Endodermal cell (in vitro differentiated cells): ENCODE results near the gene CRACR2B. TPM values are rescaled to one million over a fixed set of nuclear protein-coding genes. Genes with fewer than 3 reads are reported as not detected.

Experiments
- DNase-seq: peaks from one replicate; pipeline ENCODE4 v3.0.0-alpha.2; 2017
- H3K27ac ChIP-seq: 2 replicates; pipeline ENCODE4 v1.5.1; 2013; ENCODE audit warnings: mild to moderate bottlenecking, low read depth, low read length, moderate library complexity
- H3K27me3 ChIP-seq: 2 replicates; pipeline ENCODE4 v1.6.1; 2013; ENCODE audit warnings: mild to moderate bottlenecking, low read length, moderate library complexity; ENCODE audit not compliant: insufficient read depth, control insufficient read depth, poor library complexity, severe bottlenecking
- H3K36me3 ChIP-seq: 2 replicates; pipeline ENCODE4 v1.7.0; 2013; ENCODE audit warnings: mild to moderate bottlenecking, low read length, moderate library complexity; ENCODE audit not compliant: control insufficient read depth, insufficient read depth
- H3K4me1 ChIP-seq: one replicate; pipeline ENCODE4 v1.7.0; 2013; ENCODE audit warnings: low read length; ENCODE audit not compliant: control insufficient read depth, insufficient read depth
- H3K4me3 ChIP-seq: 2 replicates; pipeline ENCODE4 v1.5.1; 2013; ENCODE audit warnings: mild to moderate bottlenecking, low read length, moderate library complexity
- H3K9ac ChIP-seq: 2 replicates; pipeline ENCODE4 v1.6.1; 2013; ENCODE audit warnings: mild to moderate bottlenecking, low read length, moderate library complexity; ENCODE audit not compliant: poor library complexity, severe bottlenecking; ENCODE audit errors: extremely low read depth
- H3K9me3 ChIP-seq: 2 replicates; pipeline ENCODE4 v1.6.1; 2013; ENCODE audit warnings: mild to moderate bottlenecking, low read length, moderate library complexity; ENCODE audit not compliant: control insufficient read depth
- H3K27ac Mint-ChIP-seq: 2 replicates; pipeline ENCODE4 v1.8.0; 2020; ENCODE audit warnings: mixed read lengths
- H3K27me3 Mint-ChIP-seq: 2 replicates; pipeline ENCODE4 v1.8.0; 2021; ENCODE audit warnings: mild to moderate bottlenecking, mixed read lengths; ENCODE audit not compliant: insufficient read depth
- H3K36me3 Mint-ChIP-seq: 2 replicates; pipeline ENCODE4 v1.8.0; 2020; ENCODE audit warnings: low read depth, mixed read lengths
- H3K4me1 Mint-ChIP-seq: 2 replicates; pipeline ENCODE4 v1.8.0; 2020; ENCODE audit warnings: mixed read lengths
- H3K4me3 Mint-ChIP-seq: 2 replicates; pipeline ENCODE4 v1.8.0; 2020; ENCODE audit warnings: mild to moderate bottlenecking, moderate library complexity, mixed read lengths
- H3K9me3 Mint-ChIP-seq: 2 replicates; pipeline ENCODE4 v1.8.0; 2020; ENCODE audit warnings: mild to moderate bottlenecking, mixed read lengths
- CTCF ChIP-seq: fragments of 200-600 bp; sonication (generic); conservative IDR thresholded peaks from 2 replicates; pipeline ENCODE4 v1.5.0; 2021; ENCODE audit warnings: antibody characterized with exemption, mild to moderate bottlenecking
- WGBS, 2 experiments: methylation state at CpG; one replicate each; pipeline versions ENCODE4 v1.1.5 to v1.1.7; 2013; ENCODE audit warnings: missing lambda C conversion rate in 2 of 2, mixed read lengths in 1 of 2; ENCODE audit not compliant: insufficient coverage in 1 of 2, insufficient read length in 1 of 2; 5-methylcytosine and 5-hydroxymethylcytosine counted together
- total RNA-seq, 2 donors: library from RNA; stranded (reverse); fragmentation: NEBNext Ultra II Directional in 1 of 2; extraction: Animal tissue kit (Norgen Biotek cat#: 25700) in 1 of 2; gene quantifications; 2 replicates in 1 of 2; 3 replicates in 1 of 2; pipeline ENCODE4 v1.2.1, GENCODE V29; 2021

The CRACR2B gene
- total RNA-seq, 2 donors from 2014 or later = 22.3 to 28.1 TPM

DNA sequence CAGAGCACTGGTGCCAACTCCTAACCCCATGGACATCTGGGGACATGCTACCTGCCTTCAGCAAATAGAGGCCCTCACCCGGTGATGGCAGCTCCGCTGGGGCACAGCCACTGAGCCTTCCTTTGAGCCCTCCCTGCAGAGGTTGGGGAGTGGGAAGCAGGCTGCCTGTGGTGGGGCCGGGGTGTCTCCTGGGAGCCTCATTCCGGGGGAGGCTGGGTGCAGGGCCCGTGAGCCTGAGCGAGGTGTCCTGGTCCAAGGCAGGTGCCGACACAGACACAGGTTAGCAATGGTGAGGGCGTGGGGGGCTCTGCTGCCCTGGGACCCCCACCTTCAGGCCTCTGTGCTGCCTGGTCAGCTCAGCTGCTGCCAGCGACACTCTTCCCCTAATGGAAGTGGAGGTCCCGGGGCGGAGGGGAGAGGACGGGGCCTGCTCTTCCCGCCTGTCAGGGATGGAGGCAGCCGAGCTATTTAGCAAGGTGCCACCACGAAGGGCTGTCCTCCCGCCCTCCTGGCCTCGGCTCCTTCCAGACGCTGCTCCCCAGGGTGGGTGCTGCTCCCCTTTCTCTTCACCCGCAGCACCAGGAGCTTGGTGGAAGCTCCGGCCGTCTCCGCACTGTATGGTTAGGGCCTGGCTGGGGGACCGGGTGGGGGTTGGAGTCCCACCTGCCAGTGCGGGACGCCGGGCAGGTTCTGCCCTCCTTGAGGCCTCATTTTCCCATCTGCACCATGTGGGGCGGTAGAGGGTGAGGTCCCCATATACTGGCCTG is 26.1 kb downstream of the CRACR2B start:
- H3K36me3 ChIP-seq = no peaks in the 10 kb centered on the region
- H3K9ac ChIP-seq = no peak overlapping the region
- Mint-ChIP-seq H3K27ac (no peak overlapping the region), H3K36me3 (peaks cover 3% of the 10 kb centered on the region), H3K4me3 (no peak overlapping the region), H3K27me3 (peaks cover 2% of the 10 kb centered on the region), H3K9me3 (no peaks in the 10 kb centered on the region), H3K4me1 (peaks cover 3% of the 10 kb centered on the region)
- WGBS, 2 experiments = 93 to 97% methylated on average over 14 to 27 of the region's 27 CpGs
- no peak for DNase-seq
- H3K4me3 ChIP-seq = no peak overlapping the region
- no peaks in the 10 kb centered on the region for H3K27me3 ChIP-seq
- H3K9me3 ChIP-seq = no peaks in the 10 kb centered on the region
- no peak for TF ChIP-seq CTCF
- peaks cover 9% of the 10 kb centered on the region for H3K4me1 ChIP-seq
- H3K27ac ChIP-seq = peak overlapping the region; percentile 86

DNA sequence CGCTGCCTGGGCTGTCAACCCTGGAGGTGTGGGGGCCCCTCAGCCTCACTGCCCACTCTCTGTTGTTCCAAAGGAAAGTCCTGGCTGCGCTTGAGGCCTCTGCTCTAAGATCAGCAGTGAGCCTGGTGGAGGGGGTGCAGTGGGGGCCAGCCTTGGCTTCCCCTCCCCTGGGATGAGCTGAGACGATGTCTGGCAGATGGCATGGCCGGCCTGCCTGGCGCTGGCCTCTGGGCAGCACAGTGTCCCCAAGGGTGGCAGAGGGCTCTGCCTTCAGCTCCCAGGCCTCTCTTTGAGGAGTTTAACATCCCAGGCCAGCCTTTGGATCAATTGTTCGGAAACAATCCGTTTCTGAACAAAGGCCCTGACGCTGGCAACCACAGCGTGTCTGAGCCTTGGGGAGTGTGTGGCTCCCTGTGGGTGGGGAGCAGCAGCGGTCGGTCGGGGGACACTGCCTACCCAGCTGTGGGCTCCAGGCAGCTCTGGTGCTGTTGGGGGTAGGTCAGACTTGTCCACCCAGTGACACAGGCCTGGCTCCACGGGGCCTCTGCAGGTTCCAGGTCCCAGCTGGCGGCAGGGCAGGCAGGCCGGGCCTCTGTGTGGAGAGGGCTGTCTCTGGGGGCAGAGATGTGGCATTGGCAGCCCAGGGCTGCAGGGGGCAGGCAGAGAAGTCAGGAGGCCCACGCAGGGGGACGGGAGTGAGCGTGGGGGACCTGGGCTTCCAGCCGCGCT is 27.0 kb downstream of the CRACR2B start:
- WGBS, 2 experiments = 80 to 92% methylated on average over 11 to 20 of the region's 20 CpGs
- Histone ChIP-seq H3K9me3 (no peaks in the 10 kb centered on the region), H3K4me1 (peaks cover 6% of the 10 kb centered on the region), H3K4me3 (no peak overlapping the region), H3K27me3 (no peaks in the 10 kb centered on the region), H3K36me3 (no peaks in the 10 kb centered on the region), H3K9ac (no peak overlapping the region), H3K27ac (peak overlapping the region; percentile 86)
- peaks cover 3% of the 10 kb centered on the region for H3K4me1 Mint-ChIP-seq
- no peak overlapping the region for H3K27ac Mint-ChIP-seq
- peaks cover 3% of the 10 kb centered on the region for H3K36me3 Mint-ChIP-seq
- no peak overlapping the region for H3K4me3 Mint-ChIP-seq
- DNase-seq = no peak
- no peaks in the 10 kb centered on the region for H3K9me3 Mint-ChIP-seq
- H3K27me3 Mint-ChIP-seq = peaks cover 2% of the 10 kb centered on the region
- TF ChIP-seq CTCF = no peak

- peaks cover 6% of the 10 kb centered on the region for H3K4me1 ChIP-seq
- no peak overlapping the region for H3K4me3 ChIP-seq
- no peaks in the 10 kb centered on the region for H3K27me3 ChIP-seq
- peaks cover 3% of the 10 kb centered on the region for H3K36me3 Mint-ChIP-seq
- H3K9me3 Mint-ChIP-seq = no peaks in the 10 kb centered on the region
- peak overlapping the region; percentile 86 for H3K27ac ChIP-seq
- no peak overlapping the region for H3K9ac ChIP-seq
- peaks cover 2% of the 10 kb centered on the region for H3K27me3 Mint-ChIP-seq
- H3K36me3 ChIP-seq = no peaks in the 10 kb centered on the region
- DNase-seq = no peak
- 93 to 96% methylated on average over 3 to 7 of the region's 7 CpGs for WGBS, 2 experiments
- peaks cover 3% of the 10 kb centered on the region for H3K4me1 Mint-ChIP-seq
- H3K27ac Mint-ChIP-seq = no peak overlapping the region
- no peak for TF ChIP-seq CTCF
- no peaks in the 10 kb centered on the region for H3K9me3 ChIP-seq
- H3K4me3 Mint-ChIP-seq = no peak overlapping the region
These were observed 27.6 kb downstream of the CRACR2B start for GRCh38 chr11:855330-855674.
